Left ventricle myocardium superior (tissue), 1 donor: ENCODE measurements around the gene LRCH3. TPM values are rescaled to one million over a fixed set of nuclear protein-coding genes. Genes with fewer than 3 reads are reported as not detected.
A peak's percentile ranks its signal among the peaks of the same experiment; 100 is the strongest.

Source experiments
- ATAC-seq: fragments of 200-7000 bp; cut with Tn5 transposase; one replicate; pipeline ENCODE4 v1.9.1; 2020; ENCODE audit warnings: mild to moderate bottlenecking, moderate library complexity
- DNase-seq: peaks from one replicate; pipeline ENCODE4 v3.0.0-alpha.2; 2020
- intact Hi-C: fragments of 100-400 bp; cut with micrococcal nuclease; formaldehyde crosslinking; loops from one replicate; pipeline ENCODE4 v1.11.0; 2022
- total RNA-seq: library from RNA; stranded (reverse); fragmentation: NEBNext Ultra II Directional; extraction: Animal tissue kit (Norgen Biotek cat#: 25700); gene quantifications from one replicate; pipeline ENCODE4 v1.2.1, GENCODE V29; 2021
- donor health status: DM: no; HTN: yes; CAD: no; lungs with severe emphysema.

The LRCH3 gene
- total RNA-seq, 1 donor from 2014 or later: 19.8 TPM

- intact Hi-C loops: no loop called here
- ATAC-seq (no peak), DNase-seq (no peak)
Measured at GRCh38 chr3:197790033-197790432, 1.0 kb upstream of the LRCH3 start.

DNA sequence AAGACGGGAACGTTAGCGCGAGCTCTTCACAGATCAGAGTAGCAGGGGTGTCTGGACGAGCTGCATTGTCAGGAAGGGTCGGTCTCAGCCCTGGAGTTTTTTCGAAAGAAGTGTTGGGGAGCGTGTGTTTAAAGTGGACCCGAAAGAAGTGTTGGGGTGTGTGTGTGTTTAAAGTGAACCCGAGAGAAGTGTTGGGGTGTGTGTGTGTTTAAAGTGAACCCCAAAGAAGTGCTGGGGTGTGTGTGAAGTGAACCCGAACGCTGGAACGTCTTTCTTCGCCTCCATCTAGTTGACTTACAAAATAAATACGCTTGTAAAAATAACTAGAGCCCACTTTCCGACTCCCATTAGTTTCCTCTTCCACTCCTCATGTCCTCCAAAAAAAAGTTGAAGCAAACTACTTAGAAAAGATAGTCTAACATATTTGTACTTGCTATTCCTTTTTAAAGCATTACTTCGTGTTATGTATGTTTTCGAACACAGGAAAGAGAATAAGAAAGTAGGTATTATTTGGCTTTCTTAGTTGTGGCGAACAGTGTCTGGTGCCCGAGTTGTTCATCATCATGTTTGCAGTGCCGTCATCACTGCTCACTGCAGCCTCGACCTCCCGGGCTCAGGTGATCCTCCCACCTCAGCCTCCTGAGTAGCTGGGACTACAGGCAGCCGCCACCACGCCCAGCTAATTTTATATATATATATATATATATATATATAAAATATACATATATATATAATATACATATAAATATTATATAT is 1.0 kb downstream of the LRCH3 start:
- no peak for DNase-seq
- intact Hi-C loops: no loop called here
- ATAC-seq: peak; percentile 30

DNA sequence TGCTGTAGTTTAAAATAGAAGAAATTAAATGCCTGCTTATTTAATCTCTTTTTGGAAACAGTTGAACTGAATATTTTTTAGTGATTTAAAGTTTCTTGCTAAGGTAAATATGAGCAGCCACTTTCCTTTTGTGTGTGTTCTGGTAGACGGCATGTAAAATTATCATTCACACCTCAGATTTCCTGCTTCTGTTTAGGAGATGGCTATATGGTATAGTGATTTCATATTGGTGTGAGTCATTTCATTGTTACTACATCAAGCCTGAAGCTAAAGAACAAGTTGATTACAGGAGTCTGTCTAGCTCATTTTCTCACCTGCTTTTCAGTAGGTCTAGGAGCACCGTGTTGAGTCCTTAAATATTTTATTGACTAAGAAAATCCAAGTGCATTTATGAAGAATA is 2.2 kb downstream of the LRCH3 start:
- intact Hi-C loops: no loop called here
- no peak for ATAC-seq

GRCh38 chr3:197794115-197794514 is 3.1 kb downstream of the LRCH3 start:
- DNase-seq (no peak), ATAC-seq (no peak)
- intact Hi-C loops: no loop called here

More for the DNA sequence above, 2.2 kb downstream of the LRCH3 start:
- DNase-seq: no peak

DNA sequence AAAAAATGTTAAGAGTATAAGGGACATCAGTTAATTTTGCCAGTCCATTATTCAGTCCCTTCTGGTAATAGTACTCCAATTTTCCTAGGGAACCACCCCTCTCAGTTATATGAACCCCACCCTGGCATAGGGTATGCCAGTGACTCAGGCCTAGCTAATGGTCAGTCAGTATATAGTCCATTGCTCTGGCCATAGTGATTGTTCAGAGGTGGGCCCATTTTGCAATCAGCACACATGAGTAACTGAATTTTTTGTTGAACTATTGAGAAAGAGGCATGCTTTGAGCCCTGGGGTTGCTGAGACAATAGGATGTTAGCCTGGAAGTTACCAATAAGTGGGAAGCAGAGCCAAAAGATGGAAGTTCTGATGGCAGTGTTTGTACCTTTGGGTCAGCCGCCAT is 4.1 kb downstream of the LRCH3 start:
- intact Hi-C loops: no loop called here
- DNase-seq: no peak
- no peak for ATAC-seq

DNA sequence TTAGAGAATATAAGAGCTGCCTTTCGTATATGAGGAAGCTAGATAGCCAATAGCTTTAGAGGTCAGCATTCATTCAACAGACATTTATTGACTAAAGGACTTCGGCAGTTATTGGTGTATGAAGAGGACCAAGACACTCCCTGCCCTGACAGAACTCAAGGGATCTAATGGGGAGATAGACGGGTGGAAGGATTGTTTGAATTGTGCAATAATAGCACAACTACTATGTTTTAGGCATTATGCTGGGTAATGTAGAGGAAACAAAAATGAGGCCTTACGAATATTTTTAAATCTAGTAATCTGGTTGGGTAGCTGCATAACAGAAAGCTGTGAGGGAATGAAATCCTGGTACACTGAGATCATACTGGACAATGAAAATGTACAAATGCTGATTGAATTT is 5.0 kb downstream of the LRCH3 start:
- ATAC-seq: no peak
- intact Hi-C loops: no loop called here
- no peak for DNase-seq

DNA sequence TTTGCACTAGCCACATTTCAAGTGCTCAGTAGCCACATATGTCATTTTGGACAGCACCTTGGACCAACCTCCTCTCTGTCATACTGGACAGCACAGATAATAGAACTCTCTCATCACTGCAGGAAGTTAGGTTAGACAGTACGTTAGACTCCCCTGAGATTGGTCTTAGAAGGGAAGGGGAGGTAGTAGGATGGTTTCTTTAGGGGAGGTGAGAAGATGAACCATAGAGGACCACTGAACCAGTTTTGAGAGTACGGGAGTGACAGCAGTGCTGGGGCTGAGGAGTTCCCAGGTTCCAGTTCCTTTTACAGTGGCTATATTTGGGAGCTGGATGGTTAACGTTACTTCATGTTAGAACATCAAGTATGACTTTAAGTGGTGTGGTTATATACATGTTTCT is 7.8 kb downstream of the LRCH3 start:
- intact Hi-C loops: no loop called here
- peak; percentile 46 for ATAC-seq
- no peak for DNase-seq

DNA sequence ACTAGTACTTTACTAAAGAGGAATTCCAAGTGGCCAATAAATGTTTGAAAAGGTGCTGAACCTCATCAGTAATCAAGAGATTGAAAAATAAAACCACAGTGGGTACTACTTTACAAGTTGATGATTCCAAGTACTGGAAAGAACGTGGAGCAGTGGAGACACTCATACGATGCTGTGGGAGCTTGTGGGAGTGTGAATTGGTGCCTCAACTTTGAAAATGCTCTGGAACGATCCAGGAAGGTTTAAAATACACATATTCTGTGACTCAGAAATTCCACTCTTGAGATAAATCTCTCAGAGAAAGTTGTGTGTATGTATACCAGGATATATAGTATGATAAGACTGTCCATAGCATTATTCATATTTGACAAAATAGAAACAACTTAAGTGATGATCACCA is 9.3 kb downstream of the LRCH3 start:
- ATAC-seq: no peak
- no peak for DNase-seq
- intact Hi-C loops: no loop called here

- intact Hi-C loops: no loop called here
- DNase-seq: no peak
- no peak for ATAC-seq
Measured at GRCh38 chr3:197801891-197802778, 11.1 kb downstream of the LRCH3 start.

GRCh38 chr3:197802779-197803459 is 11.9 kb downstream of the LRCH3 start:
- ATAC-seq: no peak
- no peak for DNase-seq
- intact Hi-C loops: no loop called here

- DNase-seq (no peak), ATAC-seq (no peak)
- intact Hi-C loops: no loop called here
Measured at GRCh38 chr3:197804511-197804910, 13.5 kb downstream of the LRCH3 start.

DNA sequence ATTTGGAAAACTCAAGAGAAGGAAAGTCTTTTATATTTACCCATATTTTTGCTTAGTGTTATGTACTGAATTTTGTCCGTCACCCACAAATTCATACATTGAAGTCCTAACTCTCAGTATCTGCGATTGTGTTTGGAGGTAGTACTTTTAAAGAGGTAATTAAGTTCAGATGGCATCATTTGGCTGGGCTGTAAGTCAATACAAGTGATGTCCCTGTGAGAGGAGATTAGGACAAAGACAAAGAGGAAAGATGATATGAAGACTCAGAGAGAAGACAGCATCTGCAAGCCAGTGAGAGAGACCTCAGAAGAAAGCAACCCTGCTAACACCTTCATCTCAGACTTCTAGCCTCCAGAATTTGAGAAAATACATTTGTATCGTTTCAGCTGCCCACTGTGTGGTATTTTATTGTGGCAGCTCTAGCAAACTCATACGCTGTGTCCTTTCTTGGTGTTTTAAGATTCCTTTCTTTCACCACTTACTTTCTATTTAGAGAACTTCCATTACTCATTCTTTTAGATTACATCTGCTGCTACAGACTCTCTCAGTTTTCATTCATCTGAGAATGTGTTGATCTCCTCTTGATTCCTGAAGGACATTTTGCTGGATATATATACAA is 17.0 kb downstream of the LRCH3 start:
- peak; percentile 28 for ATAC-seq
- intact Hi-C loops: no loop called here

DNA sequence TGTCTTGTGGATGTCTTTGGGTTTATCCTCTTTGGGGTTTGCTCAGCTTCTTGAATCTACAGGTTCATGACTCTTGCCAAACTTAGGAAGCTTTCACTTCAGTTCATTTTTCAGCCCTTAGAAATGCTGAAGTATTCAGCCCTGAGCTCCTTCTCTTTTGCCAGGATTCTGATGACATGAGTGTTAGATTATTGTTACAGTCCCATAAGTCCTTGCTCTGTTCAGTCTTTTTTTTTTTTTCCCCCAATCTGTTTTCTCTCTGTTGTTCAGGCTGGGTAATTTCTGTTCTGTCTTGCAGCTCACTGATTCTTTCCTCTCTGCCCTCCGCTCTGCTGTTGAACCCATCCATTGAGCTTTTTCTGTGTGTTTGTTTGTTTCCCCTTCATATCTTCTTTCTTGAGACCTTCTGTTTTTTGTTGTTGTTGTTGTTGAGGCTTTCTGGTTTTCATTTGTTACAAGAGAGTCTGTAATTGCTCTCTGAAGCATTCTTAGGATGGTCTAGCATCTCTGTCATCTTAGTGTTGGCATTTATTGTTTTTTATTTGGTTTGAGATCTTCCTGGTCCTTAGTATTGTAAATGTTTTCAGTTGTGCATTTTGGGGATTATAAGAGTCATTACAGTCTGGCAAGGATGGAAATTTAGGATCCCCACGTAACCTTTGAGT is 18.4 kb downstream of the LRCH3 start:
- DNase-seq (no peak), ATAC-seq (peak; percentile 63)
- intact Hi-C loops: no loop called here

More for the DNA sequence above, 17.0 kb downstream of the LRCH3 start:
- DNase-seq: no peak

DNA sequence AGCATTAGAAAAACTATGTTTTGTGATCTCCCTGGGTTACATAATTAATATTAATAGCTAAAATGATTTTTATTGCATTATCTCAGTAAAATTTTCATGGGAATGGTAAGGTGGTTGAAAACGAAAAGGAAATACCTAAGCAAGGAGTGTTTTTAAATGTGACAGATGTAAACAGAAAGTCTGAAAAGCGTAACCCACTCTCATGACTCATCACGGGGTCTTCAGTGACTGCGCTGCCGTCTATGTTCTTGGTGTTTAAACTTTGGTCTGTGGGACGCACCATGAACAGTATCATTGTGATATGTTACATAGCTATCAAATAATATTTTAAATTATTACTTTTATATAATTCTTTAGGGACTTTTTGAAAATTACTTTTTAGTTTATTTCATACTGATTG is 19.8 kb downstream of the LRCH3 start:
- DNase-seq (no peak), ATAC-seq (no peak)
- intact Hi-C loops: no loop called here

GRCh38 chr3:197811343-197811742 is 20.3 kb downstream of the LRCH3 start:
- intact Hi-C loops: no loop called here
- peak; percentile 78 for ATAC-seq
- peak; percentile 48 for DNase-seq

- intact Hi-C loops: no loop called here
- ATAC-seq: no peak
- no peak for DNase-seq
Measured at GRCh38 chr3:197814372-197814771, 23.3 kb downstream of the LRCH3 start.

DNA sequence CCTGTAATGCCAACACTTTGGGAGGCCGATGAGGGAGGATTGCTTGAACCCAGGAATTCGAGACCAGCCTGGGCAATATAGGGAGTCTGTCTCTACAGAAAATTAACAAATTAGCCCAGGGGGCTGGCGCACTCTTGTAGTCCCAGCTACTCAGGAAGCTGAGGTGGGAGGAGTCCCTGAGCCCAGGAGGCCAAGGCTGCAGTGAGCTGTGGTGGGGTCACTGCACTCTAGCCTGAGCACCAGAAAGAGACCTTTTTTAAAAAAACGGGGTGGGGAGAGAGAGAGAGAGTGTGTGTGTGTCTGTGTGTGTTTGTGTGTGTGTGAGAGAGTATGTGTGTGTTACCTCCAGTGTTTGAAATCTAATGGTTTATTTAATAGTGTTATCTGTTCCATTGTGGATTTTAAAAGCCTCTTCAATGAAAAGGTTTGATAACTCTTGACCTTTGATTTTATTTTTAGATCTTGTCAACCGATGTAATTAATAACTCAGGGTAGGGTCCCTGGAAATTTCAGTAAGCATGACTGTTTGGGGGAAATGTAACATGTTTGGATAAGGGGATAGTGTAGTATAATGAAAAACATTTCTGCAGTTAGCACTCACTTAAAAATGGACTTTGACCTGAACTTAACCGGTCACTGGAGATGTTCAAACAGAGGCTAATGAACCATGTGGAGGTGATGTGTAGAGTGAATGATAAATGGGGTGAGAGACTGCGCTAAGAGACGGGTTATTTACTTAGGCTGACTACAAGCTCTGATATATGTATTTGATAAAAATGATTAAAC is 29.7 kb downstream of the LRCH3 start:
- intact Hi-C loops: no loop called here
- no peak for DNase-seq
- ATAC-seq: no peak

DNA sequence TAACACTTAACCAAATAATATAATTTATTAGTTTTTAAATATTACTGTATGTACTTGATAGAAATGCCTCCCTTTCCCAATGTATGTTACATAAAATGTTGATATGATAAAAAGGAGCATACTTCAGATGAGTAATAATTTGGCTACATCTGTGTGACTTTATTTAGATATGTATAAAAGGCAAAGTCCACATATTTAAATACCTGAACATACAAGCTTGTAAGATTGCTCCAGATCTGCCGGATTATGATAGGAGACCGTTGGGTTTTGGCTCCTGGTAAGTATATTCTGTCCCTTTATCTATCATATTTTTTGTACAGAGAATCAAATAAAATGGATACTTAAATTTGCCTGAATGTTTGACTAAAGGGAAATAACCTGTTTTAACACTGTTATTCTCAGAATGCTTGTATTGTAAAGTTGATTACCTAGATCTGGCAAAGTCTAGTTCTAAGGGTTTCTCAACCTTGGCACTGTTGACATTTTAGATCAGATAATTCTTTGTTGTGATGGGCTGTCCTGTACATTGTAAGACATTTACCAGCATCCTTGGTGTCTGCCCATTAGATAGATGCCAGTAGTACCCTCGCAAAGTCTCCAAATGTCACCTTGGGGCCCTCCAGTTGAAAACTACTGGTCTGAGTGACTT is 38.5 kb downstream of the LRCH3 start:
- intact Hi-C loops: no loop called here
- DNase-seq (no peak), ATAC-seq (no peak)
